Endodermal cell (in vitro differentiated cells): Measurements from ENCODE around the gene NDST3. TPM values are rescaled to one million over a fixed set of nuclear protein-coding genes. Genes with fewer than 3 reads are reported as not detected.

Experiments
- DNase-seq: peaks from one replicate; pipeline ENCODE4 v3.0.0-alpha.2; 2017
- H3K27ac ChIP-seq: 2 replicates; pipeline ENCODE4 v1.5.1; 2013; ENCODE audit warnings: mild to moderate bottlenecking, low read depth, low read length, moderate library complexity
- H3K27me3 ChIP-seq: 2 replicates; pipeline ENCODE4 v1.6.1; 2013; ENCODE audit warnings: mild to moderate bottlenecking, low read length, moderate library complexity; ENCODE audit not compliant: insufficient read depth, control insufficient read depth, poor library complexity, severe bottlenecking
- H3K36me3 ChIP-seq: 2 replicates; pipeline ENCODE4 v1.7.0; 2013; ENCODE audit warnings: mild to moderate bottlenecking, low read length, moderate library complexity; ENCODE audit not compliant: control insufficient read depth, insufficient read depth
- H3K4me1 ChIP-seq: one replicate; pipeline ENCODE4 v1.7.0; 2013; ENCODE audit warnings: low read length; ENCODE audit not compliant: control insufficient read depth, insufficient read depth
- H3K4me3 ChIP-seq: 2 replicates; pipeline ENCODE4 v1.5.1; 2013; ENCODE audit warnings: mild to moderate bottlenecking, low read length, moderate library complexity
- H3K9ac ChIP-seq: 2 replicates; pipeline ENCODE4 v1.6.1; 2013; ENCODE audit warnings: mild to moderate bottlenecking, low read length, moderate library complexity; ENCODE audit not compliant: poor library complexity, severe bottlenecking; ENCODE audit errors: extremely low read depth
- H3K9me3 ChIP-seq: 2 replicates; pipeline ENCODE4 v1.6.1; 2013; ENCODE audit warnings: mild to moderate bottlenecking, low read length, moderate library complexity; ENCODE audit not compliant: control insufficient read depth
- H3K27ac Mint-ChIP-seq: 2 replicates; pipeline ENCODE4 v1.8.0; 2020; ENCODE audit warnings: mixed read lengths
- H3K27me3 Mint-ChIP-seq: 2 replicates; pipeline ENCODE4 v1.8.0; 2021; ENCODE audit warnings: mild to moderate bottlenecking, mixed read lengths; ENCODE audit not compliant: insufficient read depth
- H3K36me3 Mint-ChIP-seq: 2 replicates; pipeline ENCODE4 v1.8.0; 2020; ENCODE audit warnings: low read depth, mixed read lengths
- H3K4me1 Mint-ChIP-seq: 2 replicates; pipeline ENCODE4 v1.8.0; 2020; ENCODE audit warnings: mixed read lengths
- H3K4me3 Mint-ChIP-seq: 2 replicates; pipeline ENCODE4 v1.8.0; 2020; ENCODE audit warnings: mild to moderate bottlenecking, moderate library complexity, mixed read lengths
- H3K9me3 Mint-ChIP-seq: 2 replicates; pipeline ENCODE4 v1.8.0; 2020; ENCODE audit warnings: mild to moderate bottlenecking, mixed read lengths
- CTCF ChIP-seq: fragments of 200-600 bp; sonication (generic); conservative IDR thresholded peaks from 2 replicates; pipeline ENCODE4 v1.5.0; 2021; ENCODE audit warnings: antibody characterized with exemption, mild to moderate bottlenecking
- WGBS, 2 experiments: methylation state at CpG; one replicate each; pipeline versions ENCODE4 v1.1.5 to v1.1.7; 2013; ENCODE audit warnings: missing lambda C conversion rate in 2 of 2, mixed read lengths in 1 of 2; ENCODE audit not compliant: insufficient coverage in 1 of 2, insufficient read length in 1 of 2; 5-methylcytosine and 5-hydroxymethylcytosine counted together
- total RNA-seq, 2 donors: library from RNA; stranded (reverse); fragmentation: NEBNext Ultra II Directional in 1 of 2; extraction: Animal tissue kit (Norgen Biotek cat#: 25700) in 1 of 2; gene quantifications; 2 replicates in 1 of 2; 3 replicates in 1 of 2; pipeline ENCODE4 v1.2.1, GENCODE V29; 2021

The NDST3 gene
- total RNA-seq, 2 donors from 2014 or later, result 0.62 to 0.71 TPM

GRCh38 chr4:118113220-118113619 is 78.9 kb downstream of the NDST3 start:
- Histone ChIP-seq H3K4me3 (no peak overlapping the region), H3K27me3 (no peaks in the 10 kb centered on the region), H3K36me3 (no peaks in the 10 kb centered on the region), H3K4me1 (no peaks in the 10 kb centered on the region), H3K9ac (no peak overlapping the region), H3K9me3 (no peaks in the 10 kb centered on the region), H3K27ac (no peak overlapping the region)
- H3K9me3 Mint-ChIP-seq, result no peaks in the 10 kb centered on the region
- H3K27ac Mint-ChIP-seq, result no peak overlapping the region
- DNase-seq, result no peak
- H3K4me1 Mint-ChIP-seq, result peaks cover 6% of the 10 kb centered on the region
- TF ChIP-seq CTCF, result no peak
- no peaks in the 10 kb centered on the region for H3K27me3 Mint-ChIP-seq
- 0% methylated on average over 1 of the region's 2 CpGs; no CpG with 5 or more reads in 1 of the 2 experiments for WGBS, 2 experiments
- no peak overlapping the region for H3K4me3 Mint-ChIP-seq
- H3K36me3 Mint-ChIP-seq, result no peaks in the 10 kb centered on the region

- Histone ChIP-seq H3K27me3 (no peaks in the 10 kb centered on the region), H3K9me3 (no peaks in the 10 kb centered on the region), H3K36me3 (no peaks in the 10 kb centered on the region), H3K27ac (no peak overlapping the region), H3K9ac (no peak overlapping the region), H3K4me1 (no peaks in the 10 kb centered on the region), H3K4me3 (no peak overlapping the region)
- H3K4me1 Mint-ChIP-seq, result peaks cover 9% of the 10 kb centered on the region
- no peaks in the 10 kb centered on the region for H3K9me3 Mint-ChIP-seq
- H3K27ac Mint-ChIP-seq, result no peak overlapping the region
- H3K4me3 Mint-ChIP-seq, result no peak overlapping the region
- H3K27me3 Mint-ChIP-seq, result no peaks in the 10 kb centered on the region
- WGBS, 2 experiments, result 94 to 95% methylated on average over 3 of the region's 3 CpGs
- DNase-seq, result no peak
- H3K36me3 Mint-ChIP-seq, result no peaks in the 10 kb centered on the region
- no peak for TF ChIP-seq CTCF
Observed at GRCh38 chr4:118114720-118115119, 80.4 kb downstream of the NDST3 start.

DNA sequence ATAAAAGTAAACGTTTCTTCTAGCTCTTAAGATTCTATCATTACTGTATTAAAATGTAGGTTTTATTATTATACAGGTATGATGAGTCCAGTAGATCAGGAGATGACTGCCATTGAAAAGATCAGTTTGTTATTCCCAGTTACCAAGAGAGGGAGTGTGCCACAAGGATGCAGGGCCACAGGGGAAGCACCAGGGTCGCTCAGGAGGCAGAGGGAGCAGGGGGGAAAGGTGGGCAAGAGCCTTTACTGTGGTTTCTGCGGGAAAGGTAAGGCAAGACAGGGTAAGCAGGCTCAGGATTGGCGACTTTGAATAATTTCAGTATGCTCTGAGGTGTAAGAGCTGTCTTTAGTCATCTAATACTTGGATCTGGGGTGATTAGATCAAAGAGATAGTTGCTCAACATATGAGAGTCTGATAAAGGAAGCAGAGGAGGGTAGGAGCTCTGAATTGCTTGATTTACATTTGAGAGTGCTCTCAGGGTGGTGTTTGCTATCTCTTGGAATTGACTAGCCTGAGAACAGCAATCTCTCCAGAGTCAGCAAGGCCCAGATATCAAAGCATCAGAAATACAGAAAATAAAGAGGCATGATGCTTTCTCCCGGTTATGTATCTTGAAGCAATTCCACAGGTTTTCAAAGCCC is 86.0 kb downstream of the NDST3 start:
- Mint-ChIP-seq H3K9me3 (no peaks in the 10 kb centered on the region), H3K27ac (peak overlapping the region; percentile 18), H3K4me1 (peaks cover 16% of the 10 kb centered on the region), H3K4me3 (no peak overlapping the region), H3K27me3 (no peaks in the 10 kb centered on the region), H3K36me3 (no peaks in the 10 kb centered on the region)
- no peaks in the 10 kb centered on the region for H3K9me3 ChIP-seq
- H3K36me3 ChIP-seq, result no peaks in the 10 kb centered on the region
- no peak overlapping the region for H3K27ac ChIP-seq
- no peaks in the 10 kb centered on the region for H3K4me1 ChIP-seq
- H3K4me3 ChIP-seq, result no peak overlapping the region
- H3K27me3 ChIP-seq, result no peaks in the 10 kb centered on the region
- no peak overlapping the region for H3K9ac ChIP-seq
- DNase-seq, result peak; percentile 69
- 53 to 66% methylated on average over 3 to 5 of the region's 5 CpGs for WGBS, 2 experiments
- TF ChIP-seq CTCF, result peak; percentile 22
